ENCODE data around the gene DTWD2. TPM values are rescaled to one million over a fixed set of nuclear protein-coding genes. Genes with fewer than 3 reads are reported as not detected.
A peak's percentile ranks its signal among the peaks of the same experiment; 100 is the strongest.

DTWD2 gene
- total RNA-seq, 4 donors from 2014 or later: 6.1 to 9.8 (median 6.3) TPM

GRCh38 chr5:119032656-119033055 is 44.3 kb upstream of the DTWD2 start:
- peaks cover 0 to 8% (median 0%) of the 10 kb centered on the region in 4 donors for H3K9me3 ChIP-seq
- H3K27me3 ChIP-seq: no peaks in the 10 kb centered on the region
- no peak for DNase-seq (ENCODE audit: low spot score in 2 of 2)
- H3K27ac ChIP-seq: peak overlapping the region in 1 of 4 donors; percentile 45
- H3K4me3 ChIP-seq: no peak overlapping the region
- TF ChIP-seq POLR2A (IDR thresholded peaks at IDR 0.05): no peak
- TF ChIP-seq EP300 (IDR thresholded peaks at IDR 0.05): peak in 1 of 2 donors; percentile 29
- TF ChIP-seq CTCF (IDR thresholded peaks at IDR 0.05): no peak
- H3K36me3 ChIP-seq: peaks cover 0 to 6% (median 0%) of the 10 kb centered on the region in 3 donors
- H3K4me1 ChIP-seq: no peaks in the 10 kb centered on the region
- 66 to 84% methylated on average over 3 of the region's 3 CpGs for WGBS, 2 donors

GRCh38 chr5:119031905-119032304 is 43.6 kb upstream of the DTWD2 start:
- Histone ChIP-seq H3K4me1 (no peaks in the 10 kb centered on the region), H3K27ac (no peak overlapping the region), H3K4me3 (no peak overlapping the region), H3K36me3 (peaks cover 0 to 6% (median 0%) of the 10 kb centered on the region in 3 donors), H3K27me3 (no peaks in the 10 kb centered on the region), H3K9me3 (peaks cover 0 to 8% (median 0%) of the 10 kb centered on the region in 4 donors)
- WGBS, 2 donors: 70 to 78% methylated on average over 4 of the region's 4 CpGs
- DNase-seq (ENCODE audit: low spot score in 2 of 2): no peak
- TF ChIP-seq EP300 (IDR thresholded peaks at IDR 0.05): no peak
- no peak for TF ChIP-seq CTCF (IDR thresholded peaks at IDR 0.05)

GRCh38 chr5:119031011-119031886 is 42.9 kb upstream of the DTWD2 start:
- Histone ChIP-seq H3K4me3 (no peak overlapping the region), H3K36me3 (peaks cover 0 to 6% (median 0%) of the 10 kb centered on the region in 3 donors), H3K27ac (no peak overlapping the region), H3K9me3 (peaks cover 0 to 8% (median 0%) of the 10 kb centered on the region in 4 donors), H3K4me1 (no peaks in the 10 kb centered on the region), H3K27me3 (no peaks in the 10 kb centered on the region)
- TF ChIP-seq CTCF (IDR thresholded peaks at IDR 0.05) (no peak), EP300 (IDR thresholded peaks at IDR 0.05) (no peak), POLR2A (IDR thresholded peaks at IDR 0.05) (no peak)
- 70 to 74% methylated on average over 5 of the region's 5 CpGs for WGBS, 2 donors
- DNase-seq (ENCODE audit: low spot score in 2 of 2): no peak

GRCh38 chr5:119028575-119028974 is 40.2 kb upstream of the DTWD2 start:
- Histone ChIP-seq H3K4me3 (no peak overlapping the region), H3K36me3 (no peaks in the 10 kb centered on the region), H3K9me3 (peaks cover 0 to 17% (median 0%) of the 10 kb centered on the region in 4 donors), H3K27ac (no peak overlapping the region), H3K27me3 (no peaks in the 10 kb centered on the region), H3K4me1 (no peaks in the 10 kb centered on the region)
- no peak for TF ChIP-seq EP300 (IDR thresholded peaks at IDR 0.05)
- DNase-seq (ENCODE audit: low spot score in 2 of 2): no peak
- 41 to 48% methylated on average over 5 of the region's 5 CpGs for WGBS, 2 donors

- WGBS, 2 donors: 36% methylated on average over 1 of the region's 1 CpG
- Histone ChIP-seq H3K36me3 (no peaks in the 10 kb centered on the region), H3K27me3 (no peaks in the 10 kb centered on the region), H3K27ac (no peak overlapping the region), H3K4me1 (peaks cover 0 to 3% (median 0%) of the 10 kb centered on the region in 4 donors), H3K4me3 (no peak overlapping the region), H3K9me3 (peaks cover 0 to 9% (median 0%) of the 10 kb centered on the region in 4 donors)
- no peak for DNase-seq (ENCODE audit: low spot score in 2 of 2)
- TF ChIP-seq EP300 (IDR thresholded peaks at IDR 0.05): no peak
- TF ChIP-seq POLR2A (IDR thresholded peaks at IDR 0.05): no peak
- no peak for TF ChIP-seq CTCF (IDR thresholded peaks at IDR 0.05)
These were observed 34.4 kb upstream of the DTWD2 start for GRCh38 chr5:119022773-119023172.
